ENCODE data around the gene TADA2B. TPM values are rescaled to one million over a fixed set of nuclear protein-coding genes. Genes with fewer than 3 reads are reported as not detected.
A peak's percentile ranks its signal among the peaks of the same experiment; 100 is the strongest.

Gene TADA2B
- total and polyA plus RNA-seq, 2 of the 4 experiments (the other 2 are of a cell fraction): 6.1 to 8.6 TPM

GRCh38 chr4:7073526-7074390 lies 30.6 kb downstream of the TADA2B start:
- Histone ChIP-seq H2BK15ac (ENCODE audit: low read depth, low read length) (no peak overlapping the region), H2BK120ac (ENCODE audit: low read depth, low read length) (no peak overlapping the region), H3K4ac (ENCODE audit: low read depth, low read length) (no peak overlapping the region), H4K20me1 (ENCODE audit: insufficient read depth, low read length) (no peaks in the 10 kb centered on the region), H2AK5ac (ENCODE audit: low read depth, low read length) (no peak overlapping the region), H3K27me3 (ENCODE audit: control insufficient read depth, insufficient read depth, low read length) (peaks cover 8% of the 10 kb centered on the region), H3K18ac (ENCODE audit: low read depth, low read length) (no peak overlapping the region), H3K36me3 (ENCODE audit: control insufficient read depth, insufficient read depth, low read length) (no peaks in the 10 kb centered on the region), H3K14ac (replicated peaks; ENCODE audit: low read depth, low read length) (no peak overlapping the region), H3K4me1 (ENCODE audit: control insufficient read depth, insufficient read depth, low read length) (peaks cover 5% of the 10 kb centered on the region; the same call in 1 of the 2 replicates), H3K4me2 (ENCODE audit: low read depth, low read length) (no peak overlapping the region), H3K23ac (ENCODE audit: low read depth, low read length) (no peak overlapping the region), H2BK5ac (ENCODE audit: low read depth, low read length, poor library complexity, severe bottlenecking) (no peak overlapping the region), H4K91ac (ENCODE audit: insufficient read depth, low read depth, low read length) (no peak overlapping the region), H4K8ac (ENCODE audit: low read depth in 2 of 2, low read length in 2 of 2) (no peak overlapping the region), H4K5ac (ENCODE audit: low read depth, low read length) (no peak overlapping the region), H3K4me3 (ENCODE audit: insufficient read depth, low read depth, low read length) (no peak overlapping the region), H3K56ac (ENCODE audit: extremely low read depth, insufficient read depth, low read length) (no peak overlapping the region), H3K27ac (ENCODE audit: insufficient read depth, low read length) (no peak overlapping the region), H3K9ac (ENCODE audit: low read depth, low read length) (no peak overlapping the region), H2BK20ac (ENCODE audit: low read depth, low read length) (no peak overlapping the region), H3K79me1 (ENCODE audit: low read depth in 1 of 2, low read length in 2 of 2) (no peaks in the 10 kb centered on the region), H3K9me1 (ENCODE audit: insufficient read depth, low read length) (no peaks in the 10 kb centered on the region), H2AK9ac (replicated peaks; ENCODE audit: low read depth, low read length, poor library complexity) (peak overlapping the region; percentile 32), H3K9me3 (ENCODE audit: control insufficient read depth, insufficient read depth, low read length) (no peaks in the 10 kb centered on the region), H2AFZ (replicated peaks; ENCODE audit: low read length, poor library complexity) (peak overlapping the region; percentile 49)
- intact Hi-C loops (cut with micrococcal nuclease): no loop called here
- 65% methylated on average over 12 of the region's 18 CpGs; no CpG with 5 or more reads in 1 of the 2 experiments for WGBS, 2 experiments (ENCODE audit: extremely low coverage in 2 of 2, insufficient read length in 1 of 2)
- DNase-seq: peak; percentile 42
- no TSS peak for BruUV-seq (replicated peaks)
- no peak for TF ChIP-seq CHD1 (IDR thresholded peaks at IDR 0.05; ENCODE audit: low read depth, low read length)
- TF ChIP-seq, protein P1, sequence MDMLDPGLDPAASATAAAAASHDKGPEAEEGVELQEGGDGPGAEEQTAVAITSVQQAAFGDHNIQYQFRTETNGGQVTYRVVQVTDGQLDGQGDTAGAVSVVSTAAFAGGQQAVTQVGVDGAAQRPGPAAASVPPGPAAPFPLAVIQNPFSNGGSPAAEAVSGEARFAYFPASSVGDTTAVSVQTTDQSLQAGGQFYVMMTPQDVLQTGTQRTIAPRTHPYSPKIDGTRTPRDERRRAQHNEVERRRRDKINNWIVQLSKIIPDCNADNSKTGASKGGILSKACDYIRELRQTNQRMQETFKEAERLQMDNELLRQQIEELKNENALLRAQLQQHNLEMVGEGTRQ (IDR thresholded peaks at IDR 0.05; ENCODE audit: low read depth, low read length): peak; percentile 96
- in situ Hi-C loops (cut with MboI; ENCODE audit: low sequenced_read_pairs): loop anchor here (5.0 kb wide), 1 partner anchor 351 kb away; no protein-coding TSS in a partner anchor
- ATAC-seq (ENCODE audit: low read depth): peak; percentile 42; the same call in 1 of the 2 replicates
- dilution Hi-C loops (cut with HindIII; ENCODE audit: low sequenced_read_pairs, unreplicated experiment): no loop called here
- CTCF ChIA-PET: interaction anchor here (0.6 to 0.8 kb wide), 2 partner anchors 99 to 200 kb away, joined by 3 to 4 read pairs; no protein-coding TSS in a partner anchor
- POLR2A ChIA-PET (ENCODE audit: unreplicated experiment): no interaction called here

Measured in IMR-90 (cell line).